H9 (cell line): ENCODE data around the gene GPC6. TPM values are rescaled to one million over a fixed set of nuclear protein-coding genes. Genes with fewer than 3 reads are reported as not detected.

Experiments used
- DNase-seq: peaks from one replicate; pipeline ENCODE4 v3.0.0-alpha.2; 2017
- H2AFZ ChIP-seq: one replicate; pipeline ENCODE4 v1.6.1; 2013; ENCODE audit warnings: mild to moderate bottlenecking, low read length, control low read depth, moderate library complexity
- H2AK5ac ChIP-seq: 2 replicates; pipeline ENCODE4 v1.6.1; 2013; ENCODE audit warnings: low read length, control low read depth, mixed read lengths; ENCODE audit not compliant: insufficient read length
- H2BK120ac ChIP-seq: one replicate; pipeline ENCODE4 v1.6.1; 2013; ENCODE audit warnings: low read depth, mild to moderate bottlenecking, low read length, control low read depth, inconsistent platforms; ENCODE audit not compliant: poor library complexity, severe bottlenecking
- H2BK12ac ChIP-seq: 2 replicates; pipeline ENCODE4 v1.6.1; 2013; ENCODE audit warnings: low read length, control low read depth, mixed read lengths, low read depth; ENCODE audit not compliant: insufficient read length
- H2BK15ac ChIP-seq: 2 replicates; pipeline ENCODE4 v1.6.1; 2013; ENCODE audit warnings: low read depth, low read length, control low read depth
- H2BK20ac ChIP-seq: one replicate; pipeline ENCODE4 v1.6.1; 2013; ENCODE audit warnings: low read depth, mild to moderate bottlenecking, low read length, control low read depth, inconsistent platforms; ENCODE audit not compliant: poor library complexity, severe bottlenecking
- H2BK5ac ChIP-seq: 2 replicates; pipeline ENCODE4 v1.6.1; 2013; ENCODE audit warnings: low read length, control low read depth, mixed read lengths; ENCODE audit not compliant: insufficient read length
- H3K14ac ChIP-seq: 2 replicates; pipeline ENCODE4 v1.6.1; 2013; ENCODE audit warnings: low read length, control low read depth; ENCODE audit not compliant: insufficient read depth
- H3K18ac ChIP-seq: 2 replicates; pipeline ENCODE4 v1.6.1; 2013; ENCODE audit warnings: low read depth, mild to moderate bottlenecking, mixed read lengths, low read length, control low read depth; ENCODE audit not compliant: insufficient read length
- H3K23ac ChIP-seq: 2 replicates; pipeline ENCODE4 v1.6.1; 2013; ENCODE audit warnings: low read length, control low read depth, mixed read lengths, low read depth; ENCODE audit not compliant: insufficient read length
- H3K23me2 ChIP-seq: 2 replicates; pipeline ENCODE4 v1.6.1; 2013; ENCODE audit warnings: low read depth, mild to moderate bottlenecking, mixed read lengths, low read length, control low read depth; ENCODE audit not compliant: insufficient read length, poor library complexity, severe bottlenecking
- H3K27ac ChIP-seq: 2 replicates; pipeline ENCODE4 v1.5.1; 2013; ENCODE audit warnings: low read length, control low read depth, mixed read lengths, low read depth; ENCODE audit not compliant: insufficient read length
- H3K27me3 ChIP-seq: 2 replicates; pipeline ENCODE4 v1.6.1; 2013; ENCODE audit warnings: low read length, control low read depth, inconsistent platforms; ENCODE audit not compliant: insufficient read depth
- H3K4ac ChIP-seq: 2 replicates; pipeline ENCODE4 v1.6.1; 2013; ENCODE audit warnings: low read depth, mild to moderate bottlenecking, control low read depth, inconsistent platforms, low read length, moderate library complexity
- H3K4me1 ChIP-seq: 2 replicates; pipeline ENCODE4 v1.6.1; 2013; ENCODE audit warnings: low read length, control low read depth, inconsistent platforms; ENCODE audit not compliant: insufficient read depth
- H3K4me2 ChIP-seq: 2 replicates; pipeline ENCODE4 v1.6.1; 2013; ENCODE audit warnings: low read length, control low read depth, mixed read lengths; ENCODE audit not compliant: insufficient read length, insufficient read depth
- H3K56ac ChIP-seq: 2 replicates; pipeline ENCODE4 v1.6.1; 2013; ENCODE audit warnings: low read depth, mild to moderate bottlenecking, mixed read lengths, low read length, control low read depth; ENCODE audit not compliant: insufficient read length
- H3K79me1 ChIP-seq: 2 replicates; pipeline ENCODE4 v1.6.1; 2013; ENCODE audit warnings: low read depth, mild to moderate bottlenecking, moderate library complexity, low read length, control low read depth, inconsistent platforms; ENCODE audit not compliant: insufficient read depth, poor library complexity, severe bottlenecking
- H3K79me2 ChIP-seq: 2 replicates; pipeline ENCODE4 v1.6.1; 2013; ENCODE audit warnings: low read length, control low read depth, inconsistent platforms; ENCODE audit not compliant: insufficient read depth
- H3K9ac ChIP-seq: 2 replicates; pipeline ENCODE4 v1.6.1; 2013; ENCODE audit warnings: low read length, control low read depth, mixed read lengths; ENCODE audit not compliant: insufficient read length; ENCODE audit errors: extremely low read depth
- H3K9me3 ChIP-seq: one replicate; pipeline ENCODE4 v1.6.1; 2013; ENCODE audit warnings: low read depth, low read length, inconsistent platforms; ENCODE audit not compliant: control insufficient read depth
- H3T11ph ChIP-seq: one replicate; pipeline ENCODE4 v1.6.1; 2013; ENCODE audit warnings: mild to moderate bottlenecking, low read length, control low read depth, inconsistent platforms
- H4K20me1 ChIP-seq: one replicate; pipeline ENCODE4 v1.6.1; 2013; ENCODE audit not compliant: control insufficient read depth, insufficient read length, insufficient read depth
- H4K5ac ChIP-seq: 2 replicates; pipeline ENCODE4 v1.6.1; 2013; ENCODE audit warnings: low read depth, mild to moderate bottlenecking, mixed read lengths, low read length, control low read depth; ENCODE audit not compliant: insufficient read length
- H4K8ac ChIP-seq: replicated peaks from 2 replicates; pipeline ENCODE4 v1.6.1; 2013; ENCODE audit warnings: low read length, control low read depth, mixed read lengths, low read depth; ENCODE audit not compliant: insufficient read length
- H4K91ac ChIP-seq: 2 replicates; pipeline ENCODE4 v1.6.1; 2013; ENCODE audit warnings: low read depth, mild to moderate bottlenecking, moderate library complexity, mixed read lengths, low read length, control low read depth; ENCODE audit not compliant: insufficient read length
- H3K27ac Mint-ChIP-seq, 3 experiments: 2 replicates in 2 of 3; 3 replicates in 1 of 3; pipeline ENCODE4 v1.8.0; 2020 to 2021; ENCODE audit warnings: mixed read lengths in 3 of 3, mild to moderate bottlenecking in 1 of 3, moderate library complexity in 1 of 3
- H3K27me3 Mint-ChIP-seq: 2 replicates; pipeline ENCODE4 v1.8.0; 2021; ENCODE audit warnings: low read depth, mild to moderate bottlenecking, moderate library complexity, mixed read lengths
- H3K36me3 Mint-ChIP-seq, 3 experiments: 2 replicates in 2 of 3; 3 replicates in 1 of 3; pipeline ENCODE4 v1.8.0; 2020 to 2021; ENCODE audit warnings: low read depth in 3 of 3, mixed read lengths in 3 of 3; ENCODE audit not compliant: insufficient read depth in 1 of 3
- H3K4me1 Mint-ChIP-seq, 2 experiments: 2 replicates each; pipeline ENCODE4 v1.8.0; 2020; ENCODE audit warnings: mixed read lengths in 2 of 2
- H3K4me3 Mint-ChIP-seq, 2 experiments: 2 replicates in 1 of 2; 3 replicates in 1 of 2; pipeline ENCODE4 v1.8.0; 2020 to 2021; ENCODE audit warnings: mild to moderate bottlenecking in 2 of 2, mixed read lengths in 2 of 2, moderate library complexity in 1 of 2
- H3K9me3 Mint-ChIP-seq, 2 experiments: 2 replicates in 1 of 2; 3 replicates in 1 of 2; pipeline ENCODE4 v1.8.0; 2020; ENCODE audit warnings: mild to moderate bottlenecking in 2 of 2, mixed read lengths in 2 of 2, moderate library complexity in 1 of 2
- WGBS: extraction: QIAGEN DNeasy Blood & Tissue Kit; methylation state at CpG from one replicate; pipeline ENCODE4 v1.1.7; 2013; ENCODE audit warnings: missing lambda C conversion rate, low lambda C conversion rate, mixed read lengths; ENCODE audit not compliant: insufficient read length; ENCODE audit errors: extremely low coverage; 5-methylcytosine and 5-hydroxymethylcytosine counted together
- total RNA-seq: library from RNA; stranded (reverse); gene quantifications from 2 replicates; pipeline ENCODE4 v1.2.1, GENCODE V29; 2021
- TF ChIP-seq, protein P1 (sequence below): fragments of 200-600 bp; sonication (generic); conservative IDR thresholded peaks from 3 replicates; pipeline ENCODE4 v1.8.0; 2021; ENCODE audit warnings: antibody characterized with exemption, mild to moderate bottlenecking

GPC6 gene
- total RNA-seq, 1 experiment from 2014 or later: 15.6 TPM

DNA sequence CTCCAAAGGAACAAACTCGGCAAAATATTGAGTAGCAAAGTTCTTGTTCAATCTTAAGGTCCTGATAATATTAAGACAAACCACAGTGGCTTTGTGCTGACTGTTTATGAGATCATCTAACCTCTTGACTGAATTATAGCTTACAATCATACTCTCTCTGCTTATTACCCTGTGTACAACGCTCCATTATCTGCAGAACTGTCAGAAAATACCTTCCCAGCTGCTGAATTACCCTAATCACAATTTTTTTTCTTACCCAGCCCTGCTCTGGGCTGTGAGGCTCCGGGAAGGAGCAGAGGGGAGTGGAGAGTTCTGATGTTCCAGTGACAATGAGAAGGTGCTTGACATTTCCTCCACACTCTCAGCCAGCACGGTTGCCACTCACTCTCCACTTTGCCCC lies 1188.1 kb downstream of the GPC6 start:
- Histone ChIP-seq H3K23ac (no peak overlapping the region), H3T11ph (no peak overlapping the region), H3K14ac (no peak overlapping the region), H3K27ac (no peak overlapping the region), H2BK5ac (no peak overlapping the region), H4K91ac (no peak overlapping the region), H3K4me1 (no peaks in the 10 kb centered on the region; the same call in 1 of the 2 replicates), H2BK120ac (no peak overlapping the region), H4K8ac (no peak overlapping the region), H2BK12ac (no peak overlapping the region), H4K20me1 (no peaks in the 10 kb centered on the region), H3K79me2 (no peaks in the 10 kb centered on the region), H3K79me1 (no peaks in the 10 kb centered on the region), H3K56ac (no peak overlapping the region), H2AFZ (no peak overlapping the region), H4K5ac (no peak overlapping the region), H3K4ac (no peak overlapping the region), H3K9ac (no peak overlapping the region), H3K18ac (no peak overlapping the region), H3K27me3 (no peaks in the 10 kb centered on the region), H2AK5ac (no peak overlapping the region), H2BK20ac (no peak overlapping the region), H3K9me3 (no peaks in the 10 kb centered on the region), H3K4me2 (no peak overlapping the region), H2BK15ac (no peak overlapping the region), H3K23me2 (no peaks in the 10 kb centered on the region)
- WGBS: no CpG with 5 or more reads among the region's 4 CpGs
- Mint-ChIP-seq H3K4me3 (no peak overlapping the region), H3K27ac (no peak overlapping the region), H3K36me3 (no peaks in the 10 kb centered on the region; a peak in 1 of 7 replicates), H3K9me3 (peaks cover 2 to 3% of the 10 kb centered on the region in 2 experiments; a peak in 2 of 5 replicates), H3K4me1 (peaks cover 5 to 6% of the 10 kb centered on the region in 2 experiments), H3K27me3 (no peaks in the 10 kb centered on the region)
- TF ChIP-seq, protein P1, sequence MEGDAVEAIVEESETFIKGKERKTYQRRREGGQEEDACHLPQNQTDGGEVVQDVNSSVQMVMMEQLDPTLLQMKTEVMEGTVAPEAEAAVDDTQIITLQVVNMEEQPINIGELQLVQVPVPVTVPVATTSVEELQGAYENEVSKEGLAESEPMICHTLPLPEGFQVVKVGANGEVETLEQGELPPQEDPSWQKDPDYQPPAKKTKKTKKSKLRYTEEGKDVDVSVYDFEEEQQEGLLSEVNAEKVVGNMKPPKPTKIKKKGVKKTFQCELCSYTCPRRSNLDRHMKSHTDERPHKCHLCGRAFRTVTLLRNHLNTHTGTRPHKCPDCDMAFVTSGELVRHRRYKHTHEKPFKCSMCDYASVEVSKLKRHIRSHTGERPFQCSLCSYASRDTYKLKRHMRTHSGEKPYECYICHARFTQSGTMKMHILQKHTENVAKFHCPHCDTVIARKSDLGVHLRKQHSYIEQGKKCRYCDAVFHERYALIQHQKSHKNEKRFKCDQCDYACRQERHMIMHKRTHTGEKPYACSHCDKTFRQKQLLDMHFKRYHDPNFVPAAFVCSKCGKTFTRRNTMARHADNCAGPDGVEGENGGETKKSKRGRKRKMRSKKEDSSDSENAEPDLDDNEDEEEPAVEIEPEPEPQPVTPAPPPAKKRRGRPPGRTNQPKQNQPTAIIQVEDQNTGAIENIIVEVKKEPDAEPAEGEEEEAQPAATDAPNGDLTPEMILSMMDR: no peak
- DNase-seq: no peak
